Mucosa of stomach (tissue), 1 donor: ENCODE measurements around the gene COL9A2.
"Not testable (repeated sequence)": the region's sequence is repeated elsewhere in the genome, so short reads cannot be mapped to it uniquely, and the experiment has no call there.

ENCODE experiments used
- H3K27me3 ChIP-seq: one replicate; pipeline ENCODE4 v1.7.0; 2013; ENCODE audit warnings: mild to moderate bottlenecking, low read length; ENCODE audit not compliant: control insufficient read depth, insufficient read depth
- H3K36me3 ChIP-seq: one replicate; pipeline ENCODE4 v1.7.0; 2013; ENCODE audit warnings: low read length; ENCODE audit not compliant: control insufficient read depth, insufficient read depth
- H3K4me1 ChIP-seq: one replicate; pipeline ENCODE4 v1.7.0; 2013; ENCODE audit warnings: mild to moderate bottlenecking, low read length; ENCODE audit not compliant: control insufficient read depth, insufficient read depth
- H3K4me3 ChIP-seq: one replicate; pipeline ENCODE4 v1.7.0; 2013; ENCODE audit warnings: low read length
- H3K9ac ChIP-seq: one replicate; pipeline ENCODE4 v1.7.0; 2013; ENCODE audit warnings: mild to moderate bottlenecking, low read length, moderate library complexity
- H3K9me3 ChIP-seq: one replicate; pipeline ENCODE4 v1.7.0; 2013; ENCODE audit warnings: mild to moderate bottlenecking, low read length, moderate library complexity; ENCODE audit not compliant: control insufficient read depth
- donor health status: Pancreatic carcinoma.

COL9A2 gene

GRCh38 chr1:40342381-40342717, 25.3 kb upstream of the COL9A2 start:
- not testable (repeated sequence) for H3K9ac ChIP-seq, H3K9me3 ChIP-seq, H3K4me3 ChIP-seq, H3K27me3 ChIP-seq, H3K4me1 ChIP-seq, H3K36me3 ChIP-seq

- H3K36me3 ChIP-seq = no peaks in the 10 kb centered on the region
- no peaks in the 10 kb centered on the region for H3K27me3 ChIP-seq
- no peak overlapping the region for H3K9ac ChIP-seq
- no peak overlapping the region for H3K4me3 ChIP-seq
- no peaks in the 10 kb centered on the region for H3K9me3 ChIP-seq
- peaks cover 8% of the 10 kb centered on the region for H3K4me1 ChIP-seq
Observed at GRCh38 chr1:40341491-40342380, 24.6 kb upstream of the COL9A2 start.

GRCh38 chr1:40339420-40340323, 22.6 kb upstream of the COL9A2 start:
- Histone ChIP-seq H3K4me3 (no peak overlapping the region), H3K9me3 (no peaks in the 10 kb centered on the region), H3K9ac (no peak overlapping the region), H3K4me1 (peaks cover 8% of the 10 kb centered on the region), H3K36me3 (no peaks in the 10 kb centered on the region), H3K27me3 (no peaks in the 10 kb centered on the region)

- peaks cover 8% of the 10 kb centered on the region for H3K4me1 ChIP-seq
- no peaks in the 10 kb centered on the region for H3K36me3 ChIP-seq
- no peaks in the 10 kb centered on the region for H3K9me3 ChIP-seq
- H3K4me3 ChIP-seq = peak overlapping the region; percentile 23
- no peaks in the 10 kb centered on the region for H3K27me3 ChIP-seq
- no peak overlapping the region for H3K9ac ChIP-seq
Observed at GRCh38 chr1:40338745-40339419, 21.8 kb upstream of the COL9A2 start.

GRCh38 chr1:40337443-40337842, 20.4 kb upstream of the COL9A2 start:
- H3K27me3 ChIP-seq = no peaks in the 10 kb centered on the region
- H3K9me3 ChIP-seq = no peaks in the 10 kb centered on the region
- H3K9ac ChIP-seq = no peak overlapping the region
- H3K4me3 ChIP-seq = no peak overlapping the region
- H3K4me1 ChIP-seq = peaks cover 8% of the 10 kb centered on the region
- no peaks in the 10 kb centered on the region for H3K36me3 ChIP-seq

- Histone ChIP-seq H3K4me1 (no peaks in the 10 kb centered on the region), H3K27me3 (no peaks in the 10 kb centered on the region), H3K9ac (no peak overlapping the region), H3K9me3 (no peaks in the 10 kb centered on the region), H3K36me3 (no peaks in the 10 kb centered on the region), H3K4me3 (no peak overlapping the region)
Observed at GRCh38 chr1:40332695-40333094, 15.6 kb upstream of the COL9A2 start.

GRCh38 chr1:40331403-40331802, 14.3 kb upstream of the COL9A2 start:
- H3K36me3 ChIP-seq, H3K9ac ChIP-seq, H3K27me3 ChIP-seq, H3K4me1 ChIP-seq, H3K4me3 ChIP-seq, H3K9me3 ChIP-seq: not testable (repeated sequence)

- Histone ChIP-seq H3K36me3 (no peaks in the 10 kb centered on the region), H3K9me3 (no peaks in the 10 kb centered on the region), H3K9ac (no peak overlapping the region), H3K4me3 (no peak overlapping the region), H3K27me3 (peaks cover 31% of the 10 kb centered on the region), H3K4me1 (peaks cover 17% of the 10 kb centered on the region)
Observed at GRCh38 chr1:40318970-40319621, 2.0 kb upstream of the COL9A2 start.

GRCh38 chr1:40318476-40318875, 1.4 kb upstream of the COL9A2 start:
- H3K9me3 ChIP-seq = no peaks in the 10 kb centered on the region
- H3K9ac ChIP-seq = no peak overlapping the region
- H3K4me3 ChIP-seq = no peak overlapping the region
- H3K4me1 ChIP-seq = peaks cover 17% of the 10 kb centered on the region
- H3K36me3 ChIP-seq = no peaks in the 10 kb centered on the region
- H3K27me3 ChIP-seq = peaks cover 31% of the 10 kb centered on the region

- H3K4me3 ChIP-seq = no peak overlapping the region
- H3K9ac ChIP-seq = no peak overlapping the region
- peaks cover 31% of the 10 kb centered on the region for H3K27me3 ChIP-seq
- no peaks in the 10 kb centered on the region for H3K36me3 ChIP-seq
- peaks cover 23% of the 10 kb centered on the region for H3K4me1 ChIP-seq
- H3K9me3 ChIP-seq = no peaks in the 10 kb centered on the region
Observed at GRCh38 chr1:40317394-40318074, 448 bp upstream of the COL9A2 start.
